HG03039 (cell line): ENCODE data around the gene INPP5A.
"Not testable (repeated sequence)": the region's sequence is repeated elsewhere in the genome, so short reads cannot be mapped to it uniquely, and the experiment has no call there.

Experiments
- ATAC-seq: cut with Tn5 transposase; IDR thresholded peaks from one replicate; pipeline ENCODE4 v1.9.1; 2021; ENCODE audit warnings: mild to moderate bottlenecking, moderate library complexity; ENCODE audit not compliant: unreplicated experiment

INPP5A gene

DNA sequence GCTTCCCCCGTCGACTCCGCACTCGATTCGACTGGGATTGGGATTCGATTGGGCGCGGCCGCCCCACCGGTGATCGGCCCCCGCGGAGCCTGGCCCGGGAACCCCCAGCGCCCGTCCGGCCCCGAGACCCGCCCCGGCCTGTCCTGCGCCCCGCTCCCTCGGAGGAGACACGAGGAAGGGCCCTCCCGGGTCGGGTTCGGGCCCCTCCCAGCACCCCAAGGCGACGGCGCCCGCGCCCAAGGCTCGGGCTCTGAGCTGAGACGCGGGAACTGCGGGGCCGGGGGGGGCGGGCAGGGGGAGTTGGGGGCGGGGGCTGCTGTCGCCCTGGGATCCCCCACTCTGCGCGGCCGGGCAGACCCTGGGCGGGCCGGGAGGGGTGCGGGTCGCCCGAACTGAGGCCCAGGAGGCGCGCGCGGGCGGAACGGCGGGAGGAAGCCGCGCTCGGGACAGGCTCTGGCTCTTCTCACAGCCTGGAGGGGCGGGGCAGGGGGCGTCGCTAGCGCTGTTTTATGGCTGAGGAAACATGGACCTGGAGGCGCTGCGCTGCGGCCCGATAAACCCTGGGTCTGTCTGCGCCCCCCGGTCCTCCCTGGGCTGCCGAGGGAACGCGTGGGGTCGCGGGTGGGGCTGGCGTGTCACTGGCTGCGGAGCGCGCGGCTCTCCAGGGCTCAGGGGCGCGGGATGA is 250.1 kb downstream of the INPP5A start:
- ATAC-seq = no peak

DNA sequence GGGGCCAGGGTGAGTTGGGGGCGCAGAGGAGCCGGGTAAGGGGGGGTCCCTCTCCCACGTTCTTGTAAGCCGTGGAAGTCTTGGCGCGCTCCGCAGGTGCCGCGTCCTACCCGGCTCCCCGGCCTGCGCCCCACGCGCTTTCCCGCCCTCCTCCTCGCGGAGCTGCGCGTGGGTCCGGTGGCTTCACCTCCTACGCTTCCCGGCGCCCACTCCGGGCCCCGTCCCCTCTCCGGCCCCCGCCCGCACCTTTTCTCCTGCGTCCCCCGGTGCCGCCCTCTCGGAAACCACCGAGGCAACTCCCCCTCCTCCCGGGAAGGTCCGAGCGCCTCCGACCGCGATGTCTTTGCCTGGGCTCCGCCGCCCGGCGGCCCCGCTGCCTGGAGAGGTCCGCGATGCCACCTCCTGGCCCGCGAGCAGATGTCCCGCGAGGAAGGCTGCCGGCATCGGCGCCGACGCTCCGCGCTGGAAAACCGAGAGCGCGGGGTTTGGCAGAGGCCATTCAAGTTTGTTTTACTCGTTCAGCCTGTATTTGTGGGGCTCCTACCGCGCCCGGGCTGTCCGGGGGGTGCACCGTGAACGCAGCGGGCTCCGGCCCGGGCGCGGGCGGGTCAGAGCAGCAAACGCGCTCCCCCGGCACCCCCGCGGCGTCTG is 250.7 kb downstream of the INPP5A start:
- ATAC-seq = no peak

DNA sequence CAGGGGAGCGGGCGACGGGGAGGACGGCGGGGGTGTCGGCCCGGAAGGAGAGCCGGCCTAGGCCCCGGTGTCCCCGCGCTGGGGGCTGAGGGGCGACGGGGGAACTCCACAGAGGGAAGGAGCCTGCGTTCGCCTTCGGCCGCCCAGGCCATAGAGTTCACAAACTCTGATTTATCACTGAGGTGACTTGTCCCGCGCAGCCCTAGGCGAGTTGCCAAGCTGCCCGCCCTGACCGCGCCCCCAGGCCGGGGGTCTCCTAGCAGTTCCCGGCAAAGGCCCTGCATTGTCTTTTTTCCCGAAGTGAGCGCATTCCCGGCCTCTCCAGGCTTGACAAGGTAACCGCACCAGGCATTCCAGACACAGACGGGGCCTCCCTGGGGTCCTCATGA is 251.2 kb downstream of the INPP5A start:
- no peak for ATAC-seq

DNA sequence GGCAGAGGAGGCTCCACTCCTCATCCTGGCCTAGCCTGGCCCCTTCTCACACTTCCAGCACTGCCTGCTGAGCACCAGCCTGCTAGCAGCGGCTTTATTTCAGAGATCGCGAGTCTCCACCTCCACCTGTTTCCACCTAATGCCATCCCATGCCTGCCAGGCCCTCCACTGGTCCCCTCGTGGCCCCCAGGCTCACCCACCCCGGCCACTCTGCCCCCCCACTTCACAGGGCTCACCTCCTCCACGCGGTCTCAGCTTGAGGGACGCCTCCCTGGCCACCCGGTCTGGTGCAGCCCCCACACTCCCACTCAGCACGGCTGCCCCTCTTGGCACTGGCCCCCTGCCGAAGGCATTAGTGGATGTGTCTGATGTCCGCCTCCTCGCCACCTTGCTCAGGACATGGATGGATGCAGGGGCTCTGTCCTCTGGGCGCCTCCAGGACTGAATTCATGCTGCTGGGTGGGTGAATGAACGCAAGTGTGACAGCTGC is 252.1 kb downstream of the INPP5A start:
- no peak for ATAC-seq

DNA sequence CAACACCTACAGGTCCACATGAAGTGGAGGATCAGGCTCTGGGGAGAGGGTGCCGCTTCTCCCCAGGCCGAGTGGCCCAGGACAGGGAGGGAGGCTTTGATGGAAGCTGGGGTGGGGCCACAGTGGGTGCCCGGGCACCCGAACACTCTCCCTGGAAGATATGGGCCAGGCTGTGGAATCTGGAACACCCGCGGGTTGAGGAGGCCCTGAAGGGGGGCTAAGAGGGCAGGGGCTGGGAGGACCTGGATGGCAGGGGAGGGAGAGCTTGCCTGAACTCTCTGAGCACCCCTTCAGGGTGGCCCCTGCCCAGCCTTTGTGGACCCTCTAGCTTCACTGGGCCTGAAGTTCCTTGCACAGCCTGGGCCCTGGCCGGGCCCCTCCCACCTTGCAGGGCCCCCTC is 252.9 kb downstream of the INPP5A start:
- no peak for ATAC-seq

DNA sequence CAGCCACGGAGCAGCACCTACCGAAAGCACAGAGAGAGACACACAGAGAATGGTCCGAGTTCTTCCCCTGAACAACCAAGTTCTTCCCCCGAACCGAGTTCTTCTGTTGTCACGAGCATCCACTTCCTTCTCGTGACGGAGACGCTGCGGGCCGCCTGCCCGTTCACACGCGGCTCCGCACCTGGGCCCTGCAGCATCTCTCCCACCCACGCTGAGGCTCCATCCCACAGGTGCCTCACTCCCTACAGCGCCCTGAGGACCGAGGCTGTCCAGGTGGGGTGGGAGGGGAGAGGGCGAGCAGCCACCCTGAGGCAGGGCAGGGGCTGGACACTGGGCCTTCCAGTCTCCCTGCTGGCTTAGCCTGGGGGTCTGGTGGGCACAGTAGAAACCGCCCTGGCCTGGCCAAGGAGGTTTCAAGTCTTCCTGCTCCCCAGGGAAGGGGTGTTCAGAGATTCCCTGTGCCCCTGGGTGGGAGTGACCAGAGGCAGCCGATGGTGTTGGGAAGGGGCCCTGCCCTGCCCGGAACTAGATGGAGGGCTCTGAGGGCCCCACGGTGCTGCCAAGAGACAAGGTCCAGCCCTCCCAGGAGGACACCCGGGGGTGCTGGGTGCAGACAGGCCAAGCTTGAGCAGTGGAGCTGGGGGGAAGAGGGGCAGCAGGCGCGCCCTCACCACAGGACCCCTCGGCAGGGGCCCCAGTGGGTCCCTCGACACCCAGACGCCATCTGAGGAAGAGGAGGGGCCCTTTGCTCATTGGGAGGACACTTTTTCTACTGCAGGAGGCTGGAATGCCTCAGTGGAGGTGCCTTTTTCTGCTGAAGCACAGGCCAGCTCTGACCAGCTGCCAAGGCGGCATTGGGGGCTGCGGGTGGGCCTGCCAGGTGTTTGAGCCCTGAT is 253.6 kb downstream of the INPP5A start:
- no peak for ATAC-seq

DNA sequence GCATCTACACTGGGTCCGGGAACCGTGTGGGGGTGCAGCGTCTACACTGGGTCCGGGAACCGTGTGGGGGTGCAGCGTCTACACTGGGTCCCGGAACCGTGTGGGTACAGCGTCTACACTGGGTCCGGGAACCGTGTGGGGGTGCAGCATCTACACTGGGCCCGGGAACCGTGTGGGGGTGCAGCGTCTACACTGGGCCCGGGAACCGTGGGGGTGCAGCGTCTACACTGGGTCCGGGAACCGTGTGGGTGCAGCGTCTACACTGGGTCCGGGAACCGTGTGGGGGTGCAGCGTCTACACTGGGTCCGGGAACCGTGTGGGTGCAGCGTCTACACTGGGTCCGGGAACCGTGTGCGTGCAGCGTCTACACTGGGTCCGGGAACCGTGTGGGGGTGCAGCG is 254.5 kb downstream of the INPP5A start:
- not testable (repeated sequence) for ATAC-seq

DNA sequence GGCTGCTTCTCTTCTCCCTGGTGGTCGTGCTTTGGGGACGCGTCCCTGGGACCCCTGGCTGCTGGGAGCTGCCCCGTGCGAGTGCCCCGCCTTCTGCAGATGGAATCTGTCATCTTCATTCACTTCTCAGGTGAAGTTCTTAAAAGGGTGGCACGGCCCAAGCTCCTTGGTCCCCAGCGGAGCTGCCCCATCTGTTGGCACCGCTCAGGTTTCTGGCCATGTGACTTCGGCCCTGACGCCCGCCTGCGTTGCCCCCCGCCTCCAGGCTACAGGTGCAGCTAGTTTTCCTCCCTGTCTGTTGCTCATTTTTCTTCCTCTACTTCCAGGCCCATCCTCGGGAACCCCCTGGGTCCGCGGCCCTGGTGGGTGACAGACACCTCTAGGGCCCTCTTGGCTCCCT is 255.2 kb downstream of the INPP5A start:
- ATAC-seq = no peak

DNA sequence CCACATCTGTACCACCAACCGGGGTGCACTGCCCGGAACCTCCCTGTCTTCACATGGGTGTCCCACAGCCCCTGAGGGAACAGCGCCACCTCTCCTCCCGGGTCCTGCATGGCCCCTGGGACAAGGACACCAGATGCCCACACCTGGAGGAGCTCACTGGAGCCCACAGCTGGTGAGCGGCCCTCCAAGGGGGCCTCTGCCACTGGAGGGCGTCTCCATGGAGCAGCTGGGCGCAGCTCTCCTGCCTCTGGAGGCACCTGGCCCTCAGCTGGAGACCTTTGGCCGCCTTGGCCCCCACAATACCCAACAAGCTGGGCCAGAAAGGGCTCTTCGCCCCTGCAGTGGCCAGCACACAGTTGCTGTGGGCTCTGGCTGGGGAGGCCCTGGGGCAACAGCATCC is 255.6 kb downstream of the INPP5A start:
- ATAC-seq = no peak

DNA sequence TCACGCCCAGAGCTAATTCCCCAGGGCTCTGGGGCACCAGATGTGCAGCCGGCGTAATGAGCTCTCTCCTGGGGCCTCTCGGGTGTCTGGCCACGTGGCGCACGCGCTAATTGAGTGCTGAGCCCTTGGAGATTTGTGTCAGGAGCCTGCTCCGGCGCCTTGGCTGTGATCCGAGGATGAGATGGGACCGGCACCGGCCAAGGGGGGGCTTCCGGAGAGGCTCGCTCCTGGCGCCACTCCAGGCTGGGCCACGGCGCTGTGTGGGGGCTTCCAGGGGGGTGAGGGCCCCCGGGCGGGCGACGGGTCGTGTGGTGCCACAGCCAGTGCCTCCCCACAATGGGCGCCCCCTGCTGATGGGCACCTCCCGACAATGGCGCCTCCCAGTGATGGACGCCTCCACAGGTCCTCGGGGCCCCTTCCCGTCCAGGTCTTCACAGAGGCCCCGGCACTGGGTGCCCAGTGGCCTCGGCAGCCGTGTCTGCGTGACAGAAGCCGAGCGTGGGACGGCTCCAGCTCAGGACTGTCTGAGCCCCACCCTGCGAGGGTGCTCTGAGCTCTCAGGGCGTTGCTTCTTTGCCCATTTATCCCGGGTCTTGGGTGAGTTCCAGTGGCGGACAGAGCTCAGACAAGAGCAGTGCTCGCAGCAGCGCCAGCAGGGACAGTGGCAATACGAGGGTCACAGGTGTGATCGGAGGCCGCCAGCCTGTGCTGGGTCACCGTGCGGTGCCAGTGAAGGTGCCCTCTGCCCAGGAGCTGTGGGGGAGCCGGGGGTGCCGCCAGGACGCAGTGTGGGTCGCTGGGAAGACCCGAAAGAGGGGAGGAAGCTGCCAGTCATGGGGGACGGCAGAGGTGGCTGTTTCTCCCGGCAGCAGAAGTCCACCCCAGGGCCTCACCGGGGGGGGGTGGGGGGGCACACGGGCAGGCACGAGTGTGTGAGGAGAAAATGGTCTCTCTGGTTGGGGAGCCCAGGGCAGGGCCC is 256.6 kb downstream of the INPP5A start:
- no peak for ATAC-seq

DNA sequence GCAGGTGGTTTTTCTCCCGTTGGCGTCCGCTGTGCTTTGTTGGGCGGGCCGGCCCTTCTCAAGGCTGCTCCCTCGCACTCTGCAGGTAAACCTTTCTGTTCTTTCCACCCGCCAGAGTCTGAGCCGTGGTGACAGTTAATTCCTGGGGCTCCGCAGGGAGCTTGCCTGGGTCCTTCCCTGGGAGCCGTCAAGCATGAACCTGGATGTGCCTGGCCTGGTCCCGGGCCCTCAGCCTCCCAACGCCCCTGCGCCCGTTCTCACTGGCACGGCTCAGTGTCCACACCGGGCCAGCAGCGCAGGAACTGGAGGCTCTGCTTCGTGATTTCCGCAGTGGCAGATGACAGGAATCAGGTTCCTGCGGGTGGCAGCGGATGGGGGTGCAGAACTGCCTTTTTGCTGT is 259.3 kb downstream of the INPP5A start:
- ATAC-seq = no peak

DNA sequence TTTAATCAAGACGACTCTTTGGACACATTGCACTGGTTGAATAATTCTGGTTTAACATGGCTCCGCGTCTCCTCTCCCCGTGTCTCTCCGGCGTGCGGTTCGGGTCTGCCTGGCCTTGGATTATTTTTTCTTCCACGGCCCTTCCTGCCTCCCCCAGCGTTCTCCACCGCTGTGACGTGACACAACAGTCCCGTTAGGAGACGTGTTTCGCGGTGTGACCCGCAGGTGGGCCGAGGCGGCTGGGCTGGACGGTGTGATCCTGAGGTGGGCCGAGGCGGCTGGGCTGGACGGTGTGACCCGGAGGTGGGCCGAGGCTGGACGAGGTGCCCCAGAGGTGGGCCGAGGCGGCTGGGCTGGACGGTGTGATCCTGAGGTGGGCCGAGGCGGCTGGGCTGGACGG is 260.4 kb downstream of the INPP5A start:
- not testable (repeated sequence) for ATAC-seq

DNA sequence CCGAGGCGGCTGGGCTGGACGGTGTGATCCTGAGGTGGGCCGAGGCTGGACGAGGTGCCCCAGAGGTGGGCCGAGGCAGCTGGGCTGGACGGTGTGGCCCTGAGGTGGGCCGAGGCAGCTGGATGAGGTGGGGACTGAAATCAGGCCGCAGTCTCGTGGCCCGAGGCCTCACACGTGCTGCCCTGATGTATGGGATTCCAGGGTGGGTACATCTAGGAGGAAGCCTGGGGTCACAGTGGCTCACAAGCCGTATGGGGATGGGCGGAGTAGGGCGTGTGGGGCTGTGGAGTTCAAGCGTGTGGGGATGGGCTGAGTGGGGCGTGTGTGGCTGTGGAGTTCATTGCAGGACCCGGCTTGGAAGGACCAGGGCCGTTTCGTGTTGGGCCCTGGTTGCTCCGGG is 260.8 kb downstream of the INPP5A start:
- no peak for ATAC-seq

DNA sequence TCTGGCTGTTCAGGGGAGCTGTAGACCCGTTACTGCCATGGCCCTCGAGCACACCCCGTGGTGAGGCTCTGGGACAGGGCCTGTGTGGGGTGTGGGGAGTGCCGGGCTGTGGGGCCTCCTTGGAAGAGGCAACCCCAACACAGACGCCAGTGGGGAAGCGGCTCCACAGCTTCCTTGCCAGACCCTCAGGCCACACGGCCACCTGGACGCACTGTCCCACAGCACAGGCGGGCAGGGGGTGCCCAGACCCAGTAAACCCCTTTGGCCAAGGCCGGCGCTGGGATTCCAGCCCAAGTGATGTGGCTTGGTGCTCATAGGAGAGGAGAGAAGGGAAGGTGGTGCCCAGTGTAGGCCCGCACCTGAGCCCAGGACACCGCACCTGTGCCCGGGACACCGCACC is 261.3 kb downstream of the INPP5A start:
- no peak for ATAC-seq

DNA sequence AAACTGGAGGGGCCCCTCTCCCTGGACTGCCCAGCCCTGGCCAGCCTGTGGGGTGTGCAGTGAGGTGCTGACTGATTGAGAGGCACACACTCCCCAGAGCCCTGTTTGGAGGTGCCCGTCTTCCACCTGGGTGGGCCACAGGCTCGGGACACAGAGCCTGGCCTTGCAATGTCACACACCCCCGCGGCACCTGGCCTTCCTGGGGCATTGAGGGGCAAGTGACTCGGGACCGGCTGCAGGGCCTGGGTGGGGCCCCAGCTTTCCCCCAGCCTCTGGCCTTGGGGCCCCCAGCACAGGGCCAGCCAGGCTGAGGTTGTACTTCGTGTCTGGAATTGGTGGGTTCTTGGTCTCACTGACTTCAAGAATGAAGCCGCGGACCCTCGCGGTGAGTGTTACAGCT is 262.3 kb downstream of the INPP5A start:
- no peak for ATAC-seq

DNA sequence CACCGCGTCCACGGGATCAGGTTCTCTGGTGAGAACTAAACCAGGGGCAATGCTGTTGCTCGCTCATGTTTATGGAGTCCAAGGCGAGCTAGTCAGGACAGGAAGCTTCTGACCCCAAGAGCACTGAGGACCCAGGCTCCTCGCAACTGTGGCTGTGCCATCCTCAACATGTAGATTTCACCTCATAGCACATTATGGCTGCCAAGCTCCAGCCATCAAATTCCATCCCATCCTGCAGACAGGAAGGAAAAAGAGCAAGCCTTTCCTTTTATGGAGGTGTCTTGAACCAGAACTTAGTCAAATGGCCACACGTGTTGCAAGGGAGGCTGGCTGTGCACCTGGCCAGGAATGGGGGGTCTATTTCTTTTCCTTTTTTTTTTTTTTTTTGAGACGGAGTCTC is 264.5 kb downstream of the INPP5A start:
- no peak for ATAC-seq

DNA sequence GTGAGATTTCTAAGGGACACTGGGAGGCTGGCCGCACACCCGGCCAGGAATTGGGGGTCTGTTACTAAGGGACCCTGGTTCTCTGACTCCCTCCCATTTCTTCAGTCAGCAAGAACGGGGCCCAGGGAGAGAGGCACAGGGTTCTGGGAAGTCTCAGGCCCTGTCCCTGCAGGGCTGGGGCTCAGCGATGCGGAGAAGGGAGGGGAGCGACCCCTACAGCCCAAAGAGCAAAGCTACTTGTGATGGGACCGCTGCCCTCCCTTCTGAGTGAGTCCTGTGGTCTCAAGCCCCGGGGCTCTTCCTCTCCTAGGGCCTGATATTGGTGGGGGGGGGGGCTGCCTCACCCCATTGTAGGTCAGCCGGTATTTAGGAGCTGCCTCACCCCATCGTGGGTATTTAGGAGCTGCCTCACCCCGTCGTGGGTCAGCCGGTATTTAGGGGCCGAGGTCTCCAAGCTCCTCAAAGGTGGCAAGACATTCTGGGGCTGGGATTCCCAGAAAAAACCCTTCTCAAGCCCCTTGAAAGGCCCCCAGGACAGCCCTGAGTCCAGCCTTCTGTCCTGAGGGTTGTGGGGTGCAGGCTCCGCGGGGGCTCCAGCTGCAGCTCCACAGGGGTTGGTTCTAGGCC is 265.2 kb downstream of the INPP5A start:
- no peak for ATAC-seq

DNA sequence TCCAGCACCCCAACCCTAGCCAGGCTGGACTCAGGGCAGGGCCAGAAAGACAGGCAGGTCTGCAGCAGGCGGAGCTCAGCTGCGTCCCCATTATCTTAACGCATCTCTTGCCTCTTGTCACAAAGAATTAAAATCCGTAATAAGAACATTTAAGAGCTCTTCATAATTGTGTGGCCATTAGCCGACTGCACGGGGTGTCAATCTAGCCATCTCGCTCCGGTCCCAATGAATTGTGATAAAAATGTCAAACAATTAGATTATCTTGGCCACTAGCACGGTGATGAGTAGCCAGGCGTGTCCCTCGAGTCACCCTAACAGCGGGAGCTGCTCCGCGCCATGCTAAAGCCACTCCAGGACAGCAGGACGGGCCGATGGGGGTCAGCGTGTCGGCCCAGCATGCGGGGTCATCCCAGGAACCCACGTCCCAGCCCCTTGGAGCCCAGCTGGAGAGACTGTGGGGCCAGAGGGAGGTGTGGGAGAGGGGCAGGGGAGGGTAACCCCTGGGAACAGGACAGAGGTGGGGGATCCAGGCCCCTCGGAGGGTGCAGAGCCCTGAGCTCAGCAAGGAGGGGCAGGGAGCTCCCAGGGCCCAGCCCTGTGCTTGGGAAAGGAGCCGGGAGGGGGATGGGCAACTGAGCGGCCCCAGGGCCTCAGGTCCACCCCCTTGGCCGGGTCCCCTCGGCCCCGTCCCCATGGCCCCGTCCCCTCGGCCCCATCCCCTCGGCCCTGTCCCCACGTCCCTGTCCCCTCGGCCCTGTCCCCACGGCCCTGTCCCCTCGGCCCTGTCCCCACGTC is 266.0 kb downstream of the INPP5A start:
- ATAC-seq = no peak

DNA sequence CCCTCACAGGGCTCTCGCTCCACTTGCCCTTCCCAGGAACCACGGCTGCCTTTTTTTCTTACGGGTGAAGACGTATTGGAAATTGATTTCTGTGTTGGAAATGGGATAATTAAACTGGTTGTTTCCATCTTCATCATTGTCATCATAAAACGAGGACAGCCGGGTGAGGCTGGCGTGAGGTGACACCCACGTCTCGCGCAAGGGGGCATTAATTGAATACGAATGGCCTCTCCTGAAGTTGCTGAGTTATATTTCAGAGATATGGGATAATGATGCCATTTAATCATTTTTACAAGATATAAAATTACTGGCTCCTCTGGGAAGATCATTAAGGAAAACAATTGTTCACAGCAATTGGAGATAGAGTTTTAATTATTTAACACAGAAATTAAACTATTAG is 266.7 kb downstream of the INPP5A start:
- no peak for ATAC-seq
